Endothelial cell of umbilical vein (primary cell): Measurements from ENCODE around the gene DENND1B. TPM values are rescaled to one million over a fixed set of nuclear protein-coding genes. Genes with fewer than 3 reads are reported as not detected.

ENCODE experiments used
- BruUV-seq: library from RNA; stranded (reverse); fragments of 400-500 nt; replicated peaks from 2 replicates; lab custom pipeline; 2021; lab: Mats Ljungman, UMichigan
- CTCF ChIA-PET: fragments of 300-600, 350-600 bp; sonication (Branson Sonifier 250); formaldehyde crosslinking; loops from one replicate; lab custom pipeline; 2021; ENCODE audit warnings: antibody characterized with exemption, inconsistent platforms; lab: Charles Lee
- POLR2A ChIA-PET: fragments of 300-600, 350-600 bp; sonication (Branson Sonifier 250); formaldehyde crosslinking; loops from one replicate; lab custom pipeline; 2021; ENCODE audit warnings: antibody characterized with exemption, inconsistent platforms; lab: Charles Lee
- DNase-seq: peaks from one replicate; pipeline ENCODE4 v3.0.0-alpha.2; 2011; ENCODE audit warnings: low read depth, low spot score
- FAIRE-seq: peaks from 2 replicates; lab custom pipeline; 2011; peaks lifted over from hg19 to GRCh38; lab: Jason Lieb, UNC
- H2AFZ ChIP-seq: 2 replicates; pipeline ENCODE4 v1.6.0; 2012; ENCODE audit warnings: low read depth, low read length, control low read depth, inconsistent platforms
- H3K27ac ChIP-seq: 2 replicates; pipeline ENCODE4 v1.5.1; 2011; ENCODE audit warnings: low read depth, mild to moderate bottlenecking, control low read depth, low read length, moderate library complexity; ENCODE audit not compliant: insufficient read depth
- H3K27me3 ChIP-seq, 2 experiments: 2 replicates each; pipeline versions ENCODE4 v1.6.0 to v1.6.1; 2011; ENCODE audit warnings: low read length in 2 of 2, mixed read lengths in 1 of 2; ENCODE audit not compliant: control insufficient read depth in 2 of 2, insufficient read depth in 2 of 2
- H3K36me3 ChIP-seq, 2 experiments: 2 replicates in 1 of 2; 3 replicates in 1 of 2; pipeline ENCODE4 v1.5.1; 2011; ENCODE audit warnings: low read length in 2 of 2, mild to moderate bottlenecking in 1 of 2, moderate library complexity in 1 of 2; ENCODE audit not compliant: control insufficient read depth in 2 of 2, insufficient read depth in 2 of 2; ENCODE audit errors: extremely low read depth in 1 of 2
- H3K4me1 ChIP-seq: 3 replicates; pipeline ENCODE4 v1.5.1; 2011; ENCODE audit warnings: mild to moderate bottlenecking, low read length; ENCODE audit not compliant: control insufficient read depth, insufficient read depth; ENCODE audit errors: extremely low read depth
- H3K4me2 ChIP-seq: 2 replicates; pipeline ENCODE4 v1.6.1; 2011; ENCODE audit warnings: low read length, control low read depth, mixed read lengths; ENCODE audit not compliant: insufficient read depth
- H3K4me3 ChIP-seq, 3 experiments: fragments of 200-600 bp in 1 of 3; sonication (generic), shearing (Covaris generic) in 1 of 3; replicated peaks in 1 of 3; 2 replicates each; pipeline ENCODE4 v1.5.1; 2011 to 2016; ENCODE audit warnings: control low read depth in 3 of 3, low read length in 3 of 3, mild to moderate bottlenecking in 2 of 3, inconsistent platforms in 1 of 3, low read depth in 1 of 3, moderate library complexity in 1 of 3; ENCODE audit not compliant: insufficient read depth in 1 of 3
- H3K79me2 ChIP-seq: 2 replicates; pipeline ENCODE4 v1.6.0; 2012; ENCODE audit warnings: low read length, inconsistent platforms; ENCODE audit not compliant: control insufficient read depth, insufficient read depth
- H3K9ac ChIP-seq: replicated peaks from 2 replicates; pipeline ENCODE3; 2011; ENCODE audit warnings: low read length, control low read depth; ENCODE audit not compliant: insufficient read depth; ENCODE audit errors: extremely low read depth
- H3K9me1 ChIP-seq: replicated peaks from 3 replicates; pipeline ENCODE4 v1.6.0; 2011; ENCODE audit warnings: mild to moderate bottlenecking, low read length; ENCODE audit not compliant: control insufficient read depth, insufficient read depth; ENCODE audit errors: extremely low read depth
- H3K9me3 ChIP-seq: replicated peaks from 2 replicates; pipeline ENCODE4 v1.5.1; 2012; ENCODE audit warnings: low read length, inconsistent platforms; ENCODE audit not compliant: control insufficient read depth, insufficient read depth
- H4K20me1 ChIP-seq: replicated peaks from 2 replicates; pipeline ENCODE3; 2011; ENCODE audit warnings: mild to moderate bottlenecking, low read length; ENCODE audit not compliant: control insufficient read depth, insufficient read depth; ENCODE audit errors: extremely low read depth
- CTCF ChIP-seq, 2 donors: IDR thresholded peaks; 1 replicate in 1 of 2; 2 replicates in 1 of 2; pipeline ENCODE4 v1.5.1; 2011; ENCODE audit warnings: low read length in 2 of 2, mild to moderate bottlenecking in 2 of 2, moderate library complexity in 2 of 2, control low read depth in 1 of 2, inconsistent platforms in 1 of 2, low read depth in 1 of 2; ENCODE audit not compliant: insufficient read depth in 1 of 2; ENCODE audit errors: extremely low read depth in 1 of 2
- EZH2 ChIP-seq: IDR thresholded peaks from 2 replicates; pipeline ENCODE4 v1.6.1; 2012; ENCODE audit warnings: borderline replicate concordance, low read depth, mild to moderate bottlenecking, moderate library complexity, low read length, inconsistent platforms; ENCODE audit not compliant: severe bottlenecking
- FOS ChIP-seq: IDR thresholded peaks from 2 replicates; pipeline ENCODE4 v1.6.1; 2011; ENCODE audit warnings: mild to moderate bottlenecking, low read length, moderate library complexity, borderline replicate concordance; ENCODE audit not compliant: insufficient read depth
- GATA2 ChIP-seq: IDR thresholded peaks from 2 replicates; pipeline ENCODE4 v1.7.0; 2011; ENCODE audit warnings: low read depth, mild to moderate bottlenecking, moderate library complexity, mixed read lengths, low read length; ENCODE audit not compliant: insufficient read length, insufficient read depth
- JUN ChIP-seq: IDR thresholded peaks from 2 replicates; pipeline ENCODE4 v1.6.1; 2011; ENCODE audit warnings: borderline replicate concordance, low read depth; ENCODE audit not compliant: insufficient read length, insufficient read depth
- MYC ChIP-seq: IDR thresholded peaks from one replicate; pipeline ENCODE4 v1.6.1; 2011; ENCODE audit warnings: mild to moderate bottlenecking, low read depth, low read length
- POLR2A ChIP-seq: IDR thresholded peaks from 2 replicates; pipeline ENCODE4 v1.6.1; 2012; ENCODE audit warnings: low read depth, mild to moderate bottlenecking, control low read depth, low read length
- POLR2AphosphoS5 ChIP-seq: IDR thresholded peaks from 2 replicates; pipeline ENCODE4 v1.6.1; 2012; ENCODE audit warnings: low read depth, mild to moderate bottlenecking, control low read depth, low read length, moderate library complexity; ENCODE audit not compliant: insufficient read depth
- dilution Hi-C: fragments of 300-500 bp; cut with MboI; formaldehyde crosslinking; loops from one replicate; pipeline ENCODE4 v1.15.0; 2019; ENCODE audit warnings: low sequenced_read_pairs; ENCODE audit not compliant: extremely low pct_ligation_motif_present
- intact Hi-C: fragments of 100-400 bp; cut with micrococcal nuclease; formaldehyde crosslinking; loops from one replicate; pipeline ENCODE4 v1.10.0; 2022
- polyA plus RNA-seq, 4 experiments: library from polyadenylated mRNA; depleted of rRNA in 3 of 4; stranded (reverse) in 3 of 4; unstranded in 1 of 4; fragments of >200 nt; gene quantifications; 2 replicates each; pipeline versions ENCODE4 v1.2.1 to v1.2.3, GENCODE V29; 2011 to 2012; ENCODE audit warnings: missing spikeins in 1 of 4
- total RNA-seq: library from RNA; stranded (reverse); gene quantifications from 2 replicates; pipeline ENCODE4 v1.2.3, GENCODE V29; 2021
- TF ChIP-seq, protein P1 (sequence below): IDR thresholded peaks from 2 replicates; pipeline ENCODE4 v1.6.1; 2011; ENCODE audit not compliant: insufficient read depth, insufficient read length

DENND1B gene
- total and polyA plus RNA-seq, 2 donors (not counting 3 experiments of a cell fraction or from before 2014, with no cell fraction given) = 0.97 to 3.3 TPM

DNA sequence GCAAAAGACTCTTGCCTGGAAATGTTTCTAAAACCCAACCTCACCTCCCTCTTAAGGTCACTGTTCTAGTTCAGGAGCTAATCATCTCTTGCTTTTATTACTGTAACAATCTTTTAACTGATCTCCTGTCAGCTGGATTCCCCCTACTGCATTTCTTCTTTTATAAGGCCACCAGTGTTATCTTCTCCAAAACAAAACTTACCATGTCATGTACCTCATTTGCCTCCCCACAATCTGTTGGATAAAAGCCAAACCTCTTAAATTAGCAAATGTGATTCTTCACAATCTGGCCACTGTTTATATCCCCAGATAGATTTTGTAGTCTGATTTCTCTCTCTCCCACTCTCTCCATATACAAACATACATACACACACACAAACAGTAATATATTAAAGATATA, 143.3 kb downstream of the DENND1B start:
- Histone ChIP-seq H2AFZ (no peak overlapping the region), H3K4me2 (no peak overlapping the region), H3K27me3 (no peaks in the 10 kb centered on the region), H3K4me1 (no peaks in the 10 kb centered on the region), H3K9me3 (no peaks in the 10 kb centered on the region), H4K20me1 (no peaks in the 10 kb centered on the region), H3K9ac (no peak overlapping the region), H3K9me1 (no peaks in the 10 kb centered on the region), H3K27ac (no peak overlapping the region), H3K79me2 (no peaks in the 10 kb centered on the region), H3K36me3 (no peaks in the 10 kb centered on the region), H3K4me3 (no peak overlapping the region)
- ChIA-PET POLR2A (no interaction called here), CTCF (interaction anchor here (1.0 to 1.5 kb wide), 3 partner anchors 13 to 237 kb away, joined by 3 to 6 read pairs (median 3); no protein-coding TSS in a partner anchor)
- DNase-seq (no peak), FAIRE-seq (no peak)
- no TSS peak for BruUV-seq
- TF ChIP-seq POLR2AphosphoS5 = no peak
- TF ChIP-seq, protein P1, sequence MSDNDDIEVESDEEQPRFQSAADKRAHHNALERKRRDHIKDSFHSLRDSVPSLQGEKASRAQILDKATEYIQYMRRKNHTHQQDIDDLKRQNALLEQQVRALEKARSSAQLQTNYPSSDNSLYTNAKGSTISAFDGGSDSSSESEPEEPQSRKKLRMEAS = no peak
- TF ChIP-seq POLR2A = no peak
- TF ChIP-seq GATA2 = no peak
- no peak for TF ChIP-seq FOS
- no peak for TF ChIP-seq MYC
- no peak for TF ChIP-seq JUN
- no peak for TF ChIP-seq CTCF (IDR thresholded peaks at IDR 0.05; ENCODE audit: extremely low read depth in 1 of 2, insufficient read depth in 1 of 2, low read depth in 1 of 2, low read length in 2 of 2)
- no peak for TF ChIP-seq EZH2
- intact Hi-C loops (no loop called here), dilution Hi-C loops (no loop called here)
